HAP-1 (cell line): Measurements from ENCODE around the gene TRAPPC14.
"Not testable (repeated sequence)": the region's sequence is repeated elsewhere in the genome, so short reads cannot be mapped to it uniquely, and the experiment has no call there.

Experiments
- DNase-seq, 2 experiments: peaks; one replicate each; pipeline ENCODE4 v3.0.0-alpha.2; 2016 to 2020; ENCODE audit warnings: low spot score in 2 of 2
- H3K27me3 ChIP-seq: fragments of 250-450 bp; sonication (Bioruptor Pico); 2 replicates; pipeline ENCODE4 v1.5.1; 2020; ENCODE audit warnings: low read depth, mild to moderate bottlenecking, moderate library complexity
- H3K36me3 ChIP-seq: fragments of 250-450 bp; sonication (Bioruptor Pico); replicated peaks from 2 replicates; pipeline ENCODE4 v1.5.1; 2020; ENCODE audit warnings: mild to moderate bottlenecking
- H3K4me1 ChIP-seq: fragments of 250-450 bp; sonication (Bioruptor Pico); 2 replicates; pipeline ENCODE4 v1.5.1; 2020; ENCODE audit warnings: mild to moderate bottlenecking
- H3K4me3 ChIP-seq: fragments of 250-450 bp; sonication (Bioruptor Pico); 2 replicates; pipeline ENCODE4 v1.5.1; 2020; ENCODE audit warnings: mild to moderate bottlenecking, moderate library complexity
- H3K9me3 ChIP-seq: fragments of 250-450 bp; sonication (Bioruptor Pico); 2 replicates; pipeline ENCODE4 v1.5.1; 2020; ENCODE audit warnings: mild to moderate bottlenecking, moderate library complexity
- in situ Hi-C: fragments of 300-500 bp; cut with MboI; formaldehyde crosslinking; loops from 3 replicates; pipeline ENCODE4 v1.14.3; 2020; ENCODE audit warnings: low sequenced_read_pairs, inconsistent platforms, mixed read lengths

Gene TRAPPC14

GRCh38 chr7:100154651-100155491, 3.7 kb downstream of the TRAPPC14 start:
- DNase-seq, result no peak
- in situ Hi-C loops, result no loop called here
- H3K4me3 ChIP-seq, result no peak overlapping the region
- H3K27me3 ChIP-seq, result no peaks in the 10 kb centered on the region
- peaks cover 11% of the 10 kb centered on the region for H3K4me1 ChIP-seq
- H3K36me3 ChIP-seq, result peaks cover 59% of the 10 kb centered on the region
- no peaks in the 10 kb centered on the region for H3K9me3 ChIP-seq

- H3K9me3 ChIP-seq, result no peaks in the 10 kb centered on the region
- no peak overlapping the region for H3K4me3 ChIP-seq
- no peaks in the 10 kb centered on the region for H3K27me3 ChIP-seq
- H3K4me1 ChIP-seq, result peaks cover 15% of the 10 kb centered on the region
- in situ Hi-C loops, result no loop called here
- H3K36me3 ChIP-seq, result peaks cover 59% of the 10 kb centered on the region
- DNase-seq, result no peak
Observed at GRCh38 chr7:100153708-100154535, 4.6 kb downstream of the TRAPPC14 start.

DNA sequence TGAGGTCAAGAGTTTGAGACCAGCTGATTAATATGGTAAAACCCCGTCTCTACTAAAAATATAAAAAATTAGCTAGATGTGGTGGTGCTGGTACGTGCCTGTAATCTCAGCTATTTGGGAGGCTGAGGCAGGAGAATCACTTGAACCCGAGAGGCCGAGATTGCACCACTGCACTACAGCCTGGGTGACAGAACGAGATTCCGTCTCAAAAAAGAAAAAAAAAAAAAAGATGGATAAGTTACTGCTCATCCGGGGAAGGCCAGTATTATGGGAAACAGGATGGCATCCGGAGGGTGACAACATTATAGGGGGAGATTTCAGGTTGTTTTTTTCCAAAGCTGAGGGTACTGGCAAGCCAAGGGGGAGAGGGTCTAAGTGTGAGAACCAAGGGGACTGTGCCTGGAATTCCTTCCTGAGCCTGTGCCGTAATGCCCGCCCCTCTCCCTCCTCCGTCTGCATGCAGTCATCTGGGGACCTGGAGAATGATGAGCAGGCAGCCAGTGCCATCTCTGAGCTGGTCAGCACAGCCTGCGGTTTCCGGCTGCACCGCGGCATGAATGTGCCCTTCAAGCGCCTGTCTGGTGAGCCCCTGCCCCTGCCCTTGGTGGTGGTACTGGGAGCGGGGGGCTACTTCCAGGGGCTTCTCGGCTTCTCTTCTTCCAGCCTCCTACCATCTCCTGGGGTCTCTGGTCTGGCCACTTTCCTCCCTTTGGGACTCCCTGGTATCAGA, 5.4 kb downstream of the TRAPPC14 start:
- H3K27me3 ChIP-seq, result no peaks in the 10 kb centered on the region
- peaks cover 18% of the 10 kb centered on the region for H3K4me1 ChIP-seq
- no peak for DNase-seq
- in situ Hi-C loops, result no loop called here
- peaks cover 59% of the 10 kb centered on the region for H3K36me3 ChIP-seq
- H3K9me3 ChIP-seq, result no peaks in the 10 kb centered on the region
- H3K4me3 ChIP-seq, result no peak overlapping the region

DNA sequence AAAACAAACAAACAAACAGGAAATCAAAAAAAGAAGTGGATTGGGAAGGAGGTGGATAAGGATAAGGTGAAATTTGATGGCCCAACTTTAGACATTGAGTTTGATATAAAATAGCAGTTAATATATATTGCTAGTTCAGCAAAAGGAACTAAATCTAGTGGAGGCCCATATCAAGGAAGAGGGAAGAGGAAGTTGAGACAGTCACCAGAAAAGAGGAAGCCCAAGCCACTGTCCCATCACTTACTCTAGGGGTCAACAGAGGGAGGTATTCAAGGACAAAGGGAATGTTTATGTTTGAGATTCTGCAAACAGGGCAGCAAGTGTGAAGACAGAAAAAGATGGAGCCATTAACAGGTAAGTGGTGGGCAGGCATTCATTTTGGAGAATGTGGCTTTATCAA, 6.1 kb downstream of the TRAPPC14 start:
- in situ Hi-C loops, result no loop called here

GRCh38 chr7:100148559-100149328, 9.8 kb downstream of the TRAPPC14 start, which contains the start of gene LAMTOR4:
Gene LAMTOR4 (plus strand): TSS chr7:100148918. CDS start chr7:100148973, 55 bp downstream.
- no peaks in the 10 kb centered on the region for H3K27me3 ChIP-seq
- peak within 1 kb of the TSS; percentile 96 for H3K4me3 ChIP-seq
- H3K36me3 ChIP-seq, result peaks cover 26% of the 10 kb centered on the region
- peak; percentile 99 for DNase-seq
- no peaks in the 10 kb centered on the region for H3K9me3 ChIP-seq
- H3K4me1 ChIP-seq, result peaks cover 14% of the 10 kb centered on the region
- in situ Hi-C loops, result no loop called here

More for the DNA sequence above, 6.1 kb downstream of the TRAPPC14 start:
- H3K27me3 ChIP-seq, result no peaks in the 10 kb centered on the region
- no peak for DNase-seq
- peaks cover 17% of the 10 kb centered on the region for H3K4me1 ChIP-seq
- H3K9me3 ChIP-seq, result no peaks in the 10 kb centered on the region
- H3K4me3 ChIP-seq, result no peak overlapping the region
- peaks cover 59% of the 10 kb centered on the region for H3K36me3 ChIP-seq

DNA sequence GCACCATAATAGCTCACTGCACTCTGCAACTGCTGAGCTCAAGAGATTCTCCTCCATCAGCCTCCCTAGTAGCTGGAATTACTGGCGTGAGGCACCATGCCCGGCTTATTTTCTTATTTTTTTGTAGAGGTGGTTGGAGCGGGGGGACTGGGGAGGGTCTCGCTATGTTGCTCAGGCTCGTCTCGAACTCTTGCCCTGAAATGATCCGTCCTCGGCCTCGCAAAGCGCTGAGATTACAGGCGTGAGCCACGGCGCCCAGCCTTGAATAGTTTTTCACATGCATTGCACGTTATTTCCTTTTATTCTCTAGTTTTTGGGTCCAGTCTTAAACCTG, 10.3 kb downstream of the TRAPPC14 start:
- Histone ChIP-seq H3K27me3 (no peaks in the 10 kb centered on the region), H3K4me1 (peaks cover 14% of the 10 kb centered on the region), H3K9me3 (no peaks in the 10 kb centered on the region), H3K4me3 (peak overlapping the region; percentile 96), H3K36me3 (peaks cover 25% of the 10 kb centered on the region)
- in situ Hi-C loops, result no loop called here
- no peak for DNase-seq

- Histone ChIP-seq H3K36me3 (peaks cover 20% of the 10 kb centered on the region), H3K4me3 (no peak overlapping the region), H3K4me1 (peaks cover 14% of the 10 kb centered on the region), H3K27me3 (no peaks in the 10 kb centered on the region), H3K9me3 (no peaks in the 10 kb centered on the region)
- DNase-seq, result no peak
- in situ Hi-C loops, result no loop called here
Observed at GRCh38 chr7:100147278-100147677, 11.2 kb downstream of the TRAPPC14 start.

DNA sequence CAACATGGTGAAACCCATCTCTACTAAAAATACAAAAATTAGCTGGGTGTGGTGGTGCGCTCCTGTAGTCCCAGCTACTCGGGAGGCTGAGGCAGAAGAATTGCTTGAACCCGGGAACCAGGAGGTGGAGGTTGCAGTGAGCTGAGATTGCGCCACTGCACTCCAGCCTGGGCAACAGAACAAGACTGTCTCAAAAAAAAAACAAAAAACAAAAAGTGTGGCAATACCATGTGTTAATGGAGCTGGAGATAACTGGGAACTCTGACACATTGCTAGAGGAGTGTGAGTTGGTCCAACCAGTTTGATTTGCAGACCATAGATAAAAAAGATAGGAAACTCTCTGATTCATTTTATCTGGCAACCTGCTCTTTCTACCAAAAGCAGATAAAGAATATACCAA, 12.2 kb downstream of the TRAPPC14 start:
- in situ Hi-C loops, H3K4me3 ChIP-seq, H3K27me3 ChIP-seq, H3K9me3 ChIP-seq, DNase-seq: not testable (repeated sequence)
- peaks cover 11% of the 10 kb centered on the region for H3K36me3 ChIP-seq
- H3K4me1 ChIP-seq, result peaks cover 14% of the 10 kb centered on the region

DNA sequence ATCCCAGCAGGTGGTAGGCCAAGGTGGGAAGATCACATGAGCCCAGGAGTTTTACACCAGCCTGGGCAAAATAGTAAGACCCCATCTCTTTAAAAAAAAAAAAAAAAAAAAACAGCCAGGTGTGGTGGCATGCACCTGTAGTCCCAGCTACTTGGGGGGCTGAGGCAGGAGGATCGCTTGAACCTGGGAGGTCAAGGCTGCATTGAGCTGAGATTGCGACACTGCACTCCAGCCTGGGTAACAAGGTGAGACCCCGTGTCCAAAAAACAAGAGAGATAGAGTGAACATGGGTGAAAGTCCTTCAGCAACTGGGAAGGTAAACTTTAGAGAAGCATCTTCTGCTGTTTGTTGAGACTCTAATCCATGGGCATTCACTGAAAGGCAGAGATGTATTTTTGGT, 16.1 kb downstream of the TRAPPC14 start:
- Histone ChIP-seq H3K27me3 (no peaks in the 10 kb centered on the region), H3K9me3 (no peaks in the 10 kb centered on the region), H3K4me1 (no peaks in the 10 kb centered on the region), H3K36me3 (no peaks in the 10 kb centered on the region), H3K4me3 (no peak overlapping the region)
- no peak for DNase-seq
- in situ Hi-C loops, result no loop called here

- no peak for DNase-seq
- in situ Hi-C loops, result no loop called here
- H3K4me3 ChIP-seq, result no peak overlapping the region
Observed at GRCh38 chr7:100141555-100141949, 17.0 kb downstream of the TRAPPC14 start.

DNA sequence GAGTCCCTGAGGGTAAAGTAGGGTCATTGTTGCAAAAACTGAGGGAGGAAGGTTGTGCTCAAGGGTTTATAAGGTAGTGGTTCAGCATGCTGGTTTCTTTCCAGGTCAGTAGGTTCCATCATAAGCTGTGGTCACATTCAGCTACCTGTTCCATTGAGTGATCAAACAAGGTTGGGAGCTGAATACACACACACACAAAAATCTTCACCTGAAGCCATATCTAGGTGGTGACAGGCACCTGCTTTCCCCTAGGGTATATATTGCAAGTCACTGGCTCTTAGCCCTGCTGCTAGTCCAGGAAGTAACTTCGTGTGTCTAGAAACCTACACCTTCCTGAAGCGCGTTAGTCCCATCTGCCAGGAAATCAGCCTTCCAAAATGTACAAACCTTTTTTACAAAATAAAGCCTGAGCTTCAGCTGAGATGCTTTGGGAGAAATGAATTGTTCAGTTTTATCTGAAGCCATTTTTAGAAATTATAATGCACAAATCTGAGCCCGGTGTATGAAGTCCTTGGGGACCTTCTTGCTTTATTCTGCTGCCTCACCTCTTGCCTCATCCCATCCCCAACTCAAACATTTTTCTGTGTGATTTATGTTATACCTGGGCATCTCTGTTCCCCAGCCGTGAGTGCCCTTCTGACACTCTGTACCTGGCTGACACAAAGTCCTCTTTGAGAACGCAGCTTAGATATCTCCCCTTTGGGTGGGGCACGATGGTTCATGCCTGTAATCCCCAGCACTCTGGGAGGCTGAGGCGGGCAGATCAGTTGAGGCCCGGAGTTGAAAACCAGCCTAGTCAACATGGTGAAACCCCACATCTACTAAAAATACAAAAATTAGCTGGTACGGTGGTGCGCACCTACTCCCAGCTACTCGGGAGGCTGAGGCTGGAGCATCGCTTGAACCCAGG, 20.4 kb downstream of the TRAPPC14 start:
- H3K4me3 ChIP-seq, result no peak overlapping the region
- H3K9me3 ChIP-seq, result no peaks in the 10 kb centered on the region
- H3K36me3 ChIP-seq, result no peaks in the 10 kb centered on the region
- in situ Hi-C loops, result loop anchor here (10.0 kb wide), 1 partner anchor 207 kb away; no protein-coding TSS in a partner anchor
- H3K27me3 ChIP-seq, result no peaks in the 10 kb centered on the region
- no peaks in the 10 kb centered on the region for H3K4me1 ChIP-seq
- DNase-seq, result no peak

More at GRCh38 chr7:100141555-100141949, 17.0 kb downstream of the TRAPPC14 start:
- Histone ChIP-seq H3K36me3 (no peaks in the 10 kb centered on the region), H3K9me3 (no peaks in the 10 kb centered on the region), H3K27me3 (no peaks in the 10 kb centered on the region), H3K4me1 (no peaks in the 10 kb centered on the region)

DNA sequence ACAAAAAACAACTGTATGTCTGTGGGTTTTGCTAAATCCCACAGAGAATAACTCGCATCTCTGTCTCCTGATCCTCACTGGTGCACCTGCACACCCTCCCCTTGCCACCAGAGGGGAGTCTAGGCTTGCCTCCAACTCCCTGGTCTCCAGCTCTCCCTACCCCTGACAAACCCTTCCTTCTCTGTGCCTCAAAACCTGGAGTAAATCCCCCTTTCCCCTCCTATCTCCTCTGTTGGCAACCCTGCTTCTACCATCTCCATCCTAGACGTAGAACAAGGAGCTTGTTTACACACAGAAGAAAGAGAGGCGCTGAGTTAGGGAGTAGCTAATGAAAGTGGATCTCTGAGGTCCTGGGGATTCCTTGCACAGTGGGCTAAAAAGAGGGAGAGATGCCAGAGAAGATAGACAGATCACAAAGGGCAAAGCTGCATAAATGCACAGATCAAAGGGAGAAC, 25.8 kb downstream of the TRAPPC14 start:
- peak; percentile 73 to 82 for DNase-seq
- H3K9me3 ChIP-seq, result no peaks in the 10 kb centered on the region
- peaks cover 16% of the 10 kb centered on the region for H3K4me1 ChIP-seq
- no peaks in the 10 kb centered on the region for H3K36me3 ChIP-seq
- no peak overlapping the region for H3K4me3 ChIP-seq
- H3K27me3 ChIP-seq, result no peaks in the 10 kb centered on the region
- in situ Hi-C loops, result loop anchor here (5.0 to 10.0 kb wide), 2 partner anchors 85 to 212 kb away; partner anchors contain the start of gene PVRIG
